B cell (primary cell): ENCODE data around the gene HABP4. TPM values are rescaled to one million over a fixed set of nuclear protein-coding genes. Genes with fewer than 3 reads are reported as not detected.
A peak's percentile ranks its signal among the peaks of the same experiment; 100 is the strongest.

Source experiments
- ATAC-seq: fragments of 200-7000 bp; cut with Tn5 transposase; one replicate; pipeline ENCODE4 v1.10.0; 2021; ENCODE audit warnings: low read depth, mild to moderate bottlenecking, moderate number of reproducible peaks, moderate library complexity
- CTCF ChIA-PET: fragments of 350-600 bp; sonication (Branson Sonifier 250); formaldehyde crosslinking; loops from one replicate; lab custom pipeline; 2021; ENCODE audit warnings: antibody characterized with exemption, inconsistent platforms; lab: Charles Lee
- POLR2A ChIA-PET: fragments of 350-600 bp; sonication (Branson Sonifier 250); formaldehyde crosslinking; loops from one replicate; lab custom pipeline; 2021; ENCODE audit warnings: antibody characterized with exemption; lab: Charles Lee
- DNase-seq: peaks from one replicate; pipeline ENCODE4 v3.0.0; 2013
- H2AFZ ChIP-seq: 2 replicates; pipeline ENCODE4 v1.6.1; 2012; ENCODE audit warnings: mild to moderate bottlenecking, low read depth, low read length; ENCODE audit not compliant: insufficient read depth, poor library complexity, severe bottlenecking
- H3K27ac ChIP-seq, 2 donors: 1 replicate in 1 of 2; 2 replicates in 1 of 2; pipeline ENCODE4 v1.5.1; 2012 to 2013; ENCODE audit warnings: low read length in 2 of 2, mild to moderate bottlenecking in 2 of 2, moderate library complexity in 1 of 2
- H3K27me3 ChIP-seq, 4 experiments: fragments of 200-600 bp in 1 of 4; sonication (generic) in 1 of 4; replicated peaks in 1 of 4; 1 replicate in 2 of 4; 2 replicates in 2 of 4; pipeline versions ENCODE4 v1.6.1 to v1.7.0; 2013 to 2016; ENCODE audit warnings: low read length in 3 of 4, mild to moderate bottlenecking in 2 of 4, mixed read lengths in 1 of 4, moderate library complexity in 1 of 4; ENCODE audit not compliant: insufficient read depth in 4 of 4, control insufficient read depth in 3 of 4; ENCODE audit errors: control extremely low read depth in 1 of 4
- H3K36me3 ChIP-seq, 2 experiments: replicated peaks in 1 of 2; 1 replicate in 1 of 2; 2 replicates in 1 of 2; pipeline versions ENCODE4 v1.6.1 to v1.7.1; 2013; ENCODE audit warnings: low read length in 1 of 2; ENCODE audit not compliant: insufficient read depth in 2 of 2, control insufficient read depth in 1 of 2; ENCODE audit errors: control extremely low read depth in 1 of 2, extremely low read depth in 1 of 2
- H3K4me1 ChIP-seq, 2 donors: fragments of 200-600 bp in 1 of 2; sonication (generic) in 1 of 2; 1 replicate in 1 of 2; 2 replicates in 1 of 2; pipeline versions ENCODE4 v1.5.1 to v1.6.1; 2013 to 2017; ENCODE audit warnings: low read length in 2 of 2; ENCODE audit not compliant: control insufficient read depth in 2 of 2, insufficient read depth in 2 of 2
- H3K4me2 ChIP-seq: replicated peaks from 2 replicates; pipeline ENCODE3; 2012; ENCODE audit warnings: mild to moderate bottlenecking, low read depth, low read length; ENCODE audit not compliant: poor library complexity, severe bottlenecking
- H3K4me3 ChIP-seq, 5 experiments: fragments of 200-600 bp in 1 of 5; sonication (generic) in 1 of 5; 1 replicate in 3 of 5; 2 replicates in 2 of 5; pipeline versions ENCODE4 v1.5.1 to v1.7.0; 2011 to 2016; ENCODE audit warnings: low read length in 4 of 5, mild to moderate bottlenecking in 4 of 5, low read depth in 2 of 5, control low read depth in 1 of 5, moderate library complexity in 1 of 5; ENCODE audit not compliant: insufficient read depth in 1 of 5; ENCODE audit errors: control extremely low read depth in 1 of 5, extremely low read depth in 1 of 5
- H3K79me2 ChIP-seq: fragments of 200-600 bp; sonication (generic); one replicate; pipeline ENCODE4 v1.6.0; 2016; ENCODE audit warnings: low read length; ENCODE audit not compliant: control insufficient read depth, insufficient read depth
- H3K9ac ChIP-seq: fragments of 200-600 bp; sonication (generic); 2 replicates; pipeline ENCODE4 v1.6.1; 2017; ENCODE audit warnings: mild to moderate bottlenecking, low read length, moderate library complexity
- H3K9me3 ChIP-seq, 3 donors: one replicate each; pipeline versions ENCODE4 v1.6.1 to v1.7.1; 2013; ENCODE audit warnings: low read length in 2 of 3; ENCODE audit not compliant: control insufficient read depth in 2 of 3, insufficient read depth in 1 of 3; ENCODE audit errors: control extremely low read depth in 1 of 3
- H4K20me1 ChIP-seq: 2 replicates; pipeline ENCODE4 v1.6.0; 2012; ENCODE audit warnings: mild to moderate bottlenecking, low read length; ENCODE audit not compliant: insufficient read depth, control insufficient read depth, poor library complexity, severe bottlenecking
- H3K27ac Mint-ChIP-seq: one replicate; pipeline ENCODE4 v1.8.0; 2021; ENCODE audit warnings: mixed read lengths
- H3K27me3 Mint-ChIP-seq: one replicate; pipeline ENCODE4 v1.8.0; 2021; ENCODE audit warnings: mixed read lengths
- H3K4me1 Mint-ChIP-seq: one replicate; pipeline ENCODE4 v1.8.0; 2021; ENCODE audit warnings: mixed read lengths
- H3K4me3 Mint-ChIP-seq: one replicate; pipeline ENCODE4 v1.8.0; 2021; ENCODE audit warnings: mixed read lengths
- H3K9me3 Mint-ChIP-seq: one replicate; pipeline ENCODE4 v1.8.0; 2022; ENCODE audit warnings: mixed read lengths; ENCODE audit not compliant: insufficient read depth
- EZH2 ChIP-seq: IDR thresholded peaks from 2 replicates; pipeline ENCODE4 v1.6.1; 2012; ENCODE audit warnings: borderline replicate concordance, low read depth, mild to moderate bottlenecking, moderate library complexity, low read length; ENCODE audit not compliant: insufficient read depth, poor library complexity, severe bottlenecking
- WGBS: methylation state at CpG from one replicate; pipeline ENCODE4 v1.1.5; 2013; ENCODE audit warnings: missing lambda C conversion rate; ENCODE audit not compliant: insufficient coverage; 5-methylcytosine and 5-hydroxymethylcytosine counted together
- intact Hi-C: fragments of 100-400 bp; cut with micrococcal nuclease; formaldehyde crosslinking; loops from one replicate; pipeline ENCODE4 v1.10.0; 2022
- polyA plus RNA-seq: library from polyadenylated mRNA; depleted of rRNA; stranded (reverse); fragments of >200 nt; gene quantifications from 2 replicates; pipeline ENCODE4 v1.2.3, GENCODE V29; 2012
- total RNA-seq, 2 donors: library from RNA; stranded (reverse); fragments of 120-200 nt in 1 of 2; gene quantifications; 1 replicate in 1 of 2; 2 replicates in 1 of 2; pipeline versions ENCODE4 v1.2.3 to v1.2.4, GENCODE V29; 2013 to 2022
- TF ChIP-seq, protein P1 (sequence below): fragments of 200-600 bp; IDR thresholded peaks from one replicate; pipeline ENCODE4 v1.8.0; 2022; ENCODE audit warnings: antibody characterized with exemption, mild to moderate bottlenecking

HABP4 gene
- total and polyA plus RNA-seq, 2 donors (not counting 1 experiment from before 2014, with no cell fraction given) = 3.3 to 15.0 TPM

- ATAC-seq (peak; percentile 3), DNase-seq (no peak)
- ChIA-PET CTCF (interaction anchor here (0.7 to 1.8 kb wide), 9 partner anchors 24 to 122 kb away, joined by 3 to 19 read pairs (median 4); no protein-coding TSS in a partner anchor), POLR2A (interaction anchor here (0.5 to 1.4 kb wide), 6 partner anchors 16 to 36 kb away, joined by 3 to 9 read pairs (median 4); partner anchors contain the start of gene ZNF367)
- Histone ChIP-seq H2AFZ (peak overlapping the region; percentile 73), H3K36me3 (no peaks in the 10 kb centered on the region), H3K79me2 (peaks cover 10% of the 10 kb centered on the region), H3K4me2 (peak overlapping the region; percentile 91), H3K9ac (peak overlapping the region; percentile 50), H3K9me3 (no peaks in the 10 kb centered on the region), H3K27ac (no peak overlapping the region), H4K20me1 (peaks cover 5% of the 10 kb centered on the region), H3K27me3 (peaks cover 0 to 8% (median 0%) of the 10 kb centered on the region in 4 experiments), H3K4me1 (peaks cover 12 to 13% of the 10 kb centered on the region in 2 donors), H3K4me3 (peak overlapping the region; percentile 21 to 67 (median 54))
- Mint-ChIP-seq H3K4me1 (peaks cover 14% of the 10 kb centered on the region), H3K27me3 (peaks cover 7% of the 10 kb centered on the region), H3K27ac (peak overlapping the region; percentile 83), H3K4me3 (peak overlapping the region; percentile 94), H3K9me3 (no peaks in the 10 kb centered on the region)
- TF ChIP-seq, protein P1, sequence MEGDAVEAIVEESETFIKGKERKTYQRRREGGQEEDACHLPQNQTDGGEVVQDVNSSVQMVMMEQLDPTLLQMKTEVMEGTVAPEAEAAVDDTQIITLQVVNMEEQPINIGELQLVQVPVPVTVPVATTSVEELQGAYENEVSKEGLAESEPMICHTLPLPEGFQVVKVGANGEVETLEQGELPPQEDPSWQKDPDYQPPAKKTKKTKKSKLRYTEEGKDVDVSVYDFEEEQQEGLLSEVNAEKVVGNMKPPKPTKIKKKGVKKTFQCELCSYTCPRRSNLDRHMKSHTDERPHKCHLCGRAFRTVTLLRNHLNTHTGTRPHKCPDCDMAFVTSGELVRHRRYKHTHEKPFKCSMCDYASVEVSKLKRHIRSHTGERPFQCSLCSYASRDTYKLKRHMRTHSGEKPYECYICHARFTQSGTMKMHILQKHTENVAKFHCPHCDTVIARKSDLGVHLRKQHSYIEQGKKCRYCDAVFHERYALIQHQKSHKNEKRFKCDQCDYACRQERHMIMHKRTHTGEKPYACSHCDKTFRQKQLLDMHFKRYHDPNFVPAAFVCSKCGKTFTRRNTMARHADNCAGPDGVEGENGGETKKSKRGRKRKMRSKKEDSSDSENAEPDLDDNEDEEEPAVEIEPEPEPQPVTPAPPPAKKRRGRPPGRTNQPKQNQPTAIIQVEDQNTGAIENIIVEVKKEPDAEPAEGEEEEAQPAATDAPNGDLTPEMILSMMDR = no peak
- intact Hi-C loops = loop anchor here (1.0 to 10.0 kb wide), 2 partner anchors 206 to 405 kb away; partner anchors contain the start of genes PRXL2C and ZNF782
- 1% methylated on average over 7 of the region's 7 CpGs for WGBS
Measured at GRCh38 chr9:96449523-96449844, 485 bp upstream of the HABP4 start.

DNA sequence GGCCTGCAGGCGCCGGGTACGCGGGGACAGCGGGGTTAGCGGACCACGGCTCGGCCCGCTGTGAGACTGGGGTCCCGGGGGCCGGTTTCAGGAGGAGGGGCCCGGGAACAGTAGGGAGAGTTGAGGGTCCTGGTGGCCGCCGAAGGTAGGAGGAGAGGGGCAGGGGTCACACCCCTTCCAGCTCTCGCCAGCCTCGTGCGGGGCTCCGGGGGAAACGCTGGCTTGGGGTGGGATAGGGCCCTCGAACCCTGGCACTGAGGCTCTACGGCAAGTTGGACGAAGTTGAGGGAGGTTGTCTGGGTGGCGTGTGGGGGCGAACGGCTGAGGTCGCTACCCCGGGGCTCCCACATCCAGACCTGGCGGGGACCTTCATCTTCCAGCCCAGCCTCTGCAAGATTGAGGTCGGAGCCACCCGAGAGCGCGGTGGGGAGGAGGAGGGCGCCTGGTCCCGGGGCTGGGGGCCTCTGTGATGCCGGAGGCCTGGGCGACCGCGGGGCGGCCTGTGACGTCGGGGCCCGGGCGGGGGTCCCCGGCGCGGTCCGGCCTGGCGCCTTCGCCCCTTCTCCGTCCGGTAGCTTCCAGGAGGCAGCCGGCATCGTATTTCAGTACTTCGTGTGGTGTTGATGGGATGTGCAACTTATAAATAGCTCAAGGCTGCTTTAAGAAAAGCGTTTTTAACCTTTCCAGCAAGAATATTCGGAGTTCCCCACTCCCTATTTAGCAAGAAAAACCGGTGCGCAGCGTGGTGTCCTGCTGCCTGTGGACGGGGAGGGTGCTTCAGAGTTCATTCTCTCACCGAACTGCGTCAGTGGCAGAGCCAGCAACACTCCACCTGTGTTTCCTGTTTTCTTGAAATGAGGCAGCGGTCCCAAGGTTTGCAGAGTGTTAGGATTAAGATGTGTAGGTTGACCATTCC, 902 bp downstream of the HABP4 start:
- CTCF ChIA-PET = interaction anchor here (1.0 to 1.8 kb wide), 7 partner anchors 19 to 124 kb away, joined by 3 to 19 read pairs (median 4); no protein-coding TSS in a partner anchor

More for the DNA sequence above, 902 bp downstream of the HABP4 start:
- Histone ChIP-seq H3K79me2 (peaks cover 10% of the 10 kb centered on the region), H3K27me3 (peaks cover 0 to 8% (median 0%) of the 10 kb centered on the region in 4 experiments), H3K9ac (peak overlapping the region; percentile 66), H3K9me3 (no peaks in the 10 kb centered on the region), H3K4me2 (peak overlapping the region; percentile 91), H3K27ac (no peak overlapping the region), H3K36me3 (no peaks in the 10 kb centered on the region), H4K20me1 (peaks cover 5% of the 10 kb centered on the region), H2AFZ (peak overlapping the region; percentile 73), H3K4me1 (peaks cover 12 to 13% of the 10 kb centered on the region in 2 donors), H3K4me3 (peak overlapping the region; percentile 57 to 74 (median 62))
- peaks cover 7% of the 10 kb centered on the region for H3K27me3 Mint-ChIP-seq
- POLR2A ChIA-PET = interaction anchor here (1.0 to 1.4 kb wide), 3 partner anchors 17 to 37 kb away, joined by 3 to 4 read pairs (median 3); no protein-coding TSS in a partner anchor
- H3K9me3 Mint-ChIP-seq = no peaks in the 10 kb centered on the region
- ATAC-seq = no peak
- no peak for TF ChIP-seq EZH2
- TF ChIP-seq, protein P1 = no peak
- intact Hi-C loops = loop anchor here (1.0 kb wide), 3 partner anchors 33 to 124 kb away; partner anchors contain the start of gene ZNF367
- H3K27ac Mint-ChIP-seq = peak overlapping the region; percentile 69
- DNase-seq = peak; percentile 51
- H3K4me3 Mint-ChIP-seq = peak overlapping the region; percentile 94
- H3K4me1 Mint-ChIP-seq = peaks cover 14% of the 10 kb centered on the region
- WGBS = 3% methylated on average over 54 of the region's 63 CpGs
